Astrocyte (in vitro differentiated cells and primary cell): ENCODE results near the gene RFX4. TPM values are rescaled to one million over a fixed set of nuclear protein-coding genes. Genes with fewer than 3 reads are reported as not detected.

Experiments used
- DNase-seq: peaks from one replicate; pipeline ENCODE4 v3.0.0-alpha.2; 2010; ENCODE audit warnings: low read depth
- FAIRE-seq: peaks from 2 replicates; lab custom pipeline; 2011; peaks lifted over from hg19 to GRCh38; lab: Jason Lieb, UNC
- H2AFZ ChIP-seq: 2 replicates; pipeline ENCODE4 v1.6.0; 2012; ENCODE audit warnings: low read depth, low read length, inconsistent platforms
- H3K27ac ChIP-seq: 2 replicates; pipeline ENCODE4 v1.5.1; 2011; ENCODE audit warnings: low read depth, low read length, inconsistent platforms
- H3K27me3 ChIP-seq: 2 replicates; pipeline ENCODE4 v1.6.0; 2011; ENCODE audit warnings: low read length, inconsistent platforms; ENCODE audit not compliant: insufficient read depth
- H3K36me3 ChIP-seq: 2 replicates; pipeline ENCODE4 v1.5.1; 2011; ENCODE audit warnings: low read length, inconsistent platforms; ENCODE audit not compliant: insufficient read depth
- H3K4me1 ChIP-seq: 2 replicates; pipeline ENCODE4 v1.5.1; 2011; ENCODE audit warnings: low read length, inconsistent platforms; ENCODE audit not compliant: insufficient read depth
- H3K4me2 ChIP-seq: 2 replicates; pipeline ENCODE4 v1.6.0; 2012; ENCODE audit warnings: low read length, inconsistent platforms
- H3K4me3 ChIP-seq: 2 replicates; pipeline ENCODE4 v1.5.1; 2011; ENCODE audit warnings: low read depth, mild to moderate bottlenecking, low read length, inconsistent platforms; ENCODE audit not compliant: insufficient read depth
- H3K79me2 ChIP-seq: 2 replicates; pipeline ENCODE4 v1.6.0; 2012; ENCODE audit warnings: mild to moderate bottlenecking, low read length, inconsistent platforms; ENCODE audit not compliant: insufficient read depth
- H3K9ac ChIP-seq: 2 replicates; pipeline ENCODE4 v1.6.0; 2012; ENCODE audit warnings: mild to moderate bottlenecking, low read length, inconsistent platforms
- H3K9me3 ChIP-seq: 2 replicates; pipeline ENCODE4 v1.5.1; 2012; ENCODE audit warnings: low read depth, mild to moderate bottlenecking, low read length, inconsistent platforms; ENCODE audit not compliant: insufficient read depth
- H4K20me1 ChIP-seq: 2 replicates; pipeline ENCODE4 v1.6.0; 2012; ENCODE audit warnings: low read length, inconsistent platforms; ENCODE audit not compliant: insufficient read depth
- H3K27ac Mint-ChIP-seq: one replicate; pipeline ENCODE4 v1.8.0; 2021; ENCODE audit warnings: mild to moderate bottlenecking, mixed read lengths; ENCODE audit not compliant: unreplicated experiment
- H3K27me3 Mint-ChIP-seq: one replicate; pipeline ENCODE4 v1.8.0; 2021; ENCODE audit warnings: low read depth, mixed read lengths; ENCODE audit not compliant: unreplicated experiment
- H3K36me3 Mint-ChIP-seq: one replicate; pipeline ENCODE4 v1.8.0; 2021; ENCODE audit warnings: low read depth, mixed read lengths; ENCODE audit not compliant: unreplicated experiment
- H3K4me1 Mint-ChIP-seq: one replicate; pipeline ENCODE4 v1.8.0; 2021; ENCODE audit warnings: low read depth, mixed read lengths; ENCODE audit not compliant: unreplicated experiment
- H3K4me3 Mint-ChIP-seq: one replicate; pipeline ENCODE4 v1.8.0; 2021; ENCODE audit warnings: mild to moderate bottlenecking, moderate library complexity, mixed read lengths; ENCODE audit not compliant: unreplicated experiment
- H3K9me3 Mint-ChIP-seq: one replicate; pipeline ENCODE4 v1.8.0; 2021; ENCODE audit warnings: mild to moderate bottlenecking, mixed read lengths; ENCODE audit not compliant: unreplicated experiment
- CTCF ChIP-seq: IDR thresholded peaks from 2 replicates; pipeline ENCODE4 v1.5.1; 2011; ENCODE audit warnings: low read depth, mild to moderate bottlenecking, inconsistent platforms, low read length, moderate library complexity; ENCODE audit not compliant: insufficient read depth
- EZH2 ChIP-seq: IDR thresholded peaks from 2 replicates; pipeline ENCODE4 v1.6.1; 2012; ENCODE audit warnings: mild to moderate bottlenecking, low read length, inconsistent platforms; ENCODE audit not compliant: insufficient read depth
- total RNA-seq: library from RNA; stranded (reverse); gene quantifications from 2 replicates; pipeline ENCODE4 v1.2.1, GENCODE V29; 2021

RFX4 gene
- total RNA-seq, 1 donor from 2014 or later: 0.07 TPM

- H3K4me2 ChIP-seq: no peak overlapping the region
- Mint-ChIP-seq H3K27ac (no peak overlapping the region), H3K27me3 (peaks cover 28% of the 10 kb centered on the region), H3K9me3 (peaks cover 9% of the 10 kb centered on the region), H3K4me3 (no peak overlapping the region), H3K4me1 (no peaks in the 10 kb centered on the region), H3K36me3 (no peaks in the 10 kb centered on the region)
- no peaks in the 10 kb centered on the region for H3K79me2 ChIP-seq
- no peaks in the 10 kb centered on the region for H3K9me3 ChIP-seq
- no peak for TF ChIP-seq EZH2
- no peak for TF ChIP-seq CTCF
- no peaks in the 10 kb centered on the region for H3K36me3 ChIP-seq
- no peak overlapping the region for H3K9ac ChIP-seq
- no peak overlapping the region for H2AFZ ChIP-seq
- H3K27me3 ChIP-seq: no peaks in the 10 kb centered on the region
- H3K27ac ChIP-seq: no peak overlapping the region
- DNase-seq (no peak), FAIRE-seq (no peak)
- no peak overlapping the region for H3K4me3 ChIP-seq
- H3K4me1 ChIP-seq: no peaks in the 10 kb centered on the region
- no peaks in the 10 kb centered on the region for H4K20me1 ChIP-seq
These were observed 110.4 kb downstream of the RFX4 start for GRCh38 chr12:106692896-106693820.

- Mint-ChIP-seq H3K36me3 (no peaks in the 10 kb centered on the region), H3K9me3 (peaks cover 11% of the 10 kb centered on the region), H3K4me3 (no peak overlapping the region), H3K4me1 (no peaks in the 10 kb centered on the region), H3K27ac (no peak overlapping the region), H3K27me3 (peaks cover 25% of the 10 kb centered on the region)
- H3K27me3 ChIP-seq: no peaks in the 10 kb centered on the region
- no peaks in the 10 kb centered on the region for H3K36me3 ChIP-seq
- no peaks in the 10 kb centered on the region for H3K79me2 ChIP-seq
- no peak overlapping the region for H3K9ac ChIP-seq
- no peaks in the 10 kb centered on the region for H3K9me3 ChIP-seq
- FAIRE-seq: no peak
- H3K4me2 ChIP-seq: no peak overlapping the region
- TF ChIP-seq CTCF (no peak), EZH2 (no peak)
- H2AFZ ChIP-seq: no peak overlapping the region
- no peak overlapping the region for H3K27ac ChIP-seq
- H3K4me1 ChIP-seq: no peaks in the 10 kb centered on the region
- no peak for DNase-seq
- no peaks in the 10 kb centered on the region for H4K20me1 ChIP-seq
- H3K4me3 ChIP-seq: no peak overlapping the region
These were observed 113.3 kb downstream of the RFX4 start for GRCh38 chr12:106696071-106696470.
